Activated T-helper 2 cell treated with anti-CD3 and anti-CD28 coated beads, Interferon-gamma antibody, Interleukin-2, Interleukin-4, amounts not matched to agents 10 μg/mL and 5 μg/mL and 100 μg/mL, durations not matched to agents 14 hours and 24 hours and 36 hours (primary cell): ENCODE data around the gene GATAD2A. TPM values are rescaled to one million over a fixed set of nuclear protein-coding genes. Genes with fewer than 3 reads are reported as not detected.
A peak's percentile ranks its signal among the peaks of the same experiment; 100 is the strongest.
"Not testable (repeated sequence)": the region's sequence is repeated elsewhere in the genome, so short reads cannot be mapped to it uniquely, and the experiment has no call there.

ENCODE experiments used
- DNase-seq: peaks from one replicate; pipeline ENCODE4 v3.0.0; 2021; ENCODE audit warnings: low spot score
- H3K27ac Mint-ChIP-seq: one replicate; pipeline ENCODE4 v1.8.0; 2021; ENCODE audit warnings: mixed read lengths
- H3K27me3 Mint-ChIP-seq: one replicate; pipeline ENCODE4 v1.8.0; 2021; ENCODE audit warnings: low read depth, mixed read lengths
- H3K36me3 Mint-ChIP-seq: one replicate; pipeline ENCODE4 v1.8.0; 2021; ENCODE audit warnings: low read depth, mixed read lengths
- H3K4me1 Mint-ChIP-seq: one replicate; pipeline ENCODE4 v1.8.0; 2021; ENCODE audit warnings: low read depth, mixed read lengths
- H3K4me3 Mint-ChIP-seq: one replicate; pipeline ENCODE4 v1.8.0; 2021; ENCODE audit warnings: low read depth, mild to moderate bottlenecking, moderate library complexity, mixed read lengths
- H3K9me3 Mint-ChIP-seq: one replicate; pipeline ENCODE4 v1.8.0; 2021; ENCODE audit warnings: mixed read lengths
- intact Hi-C: fragments of 100-400 bp; cut with micrococcal nuclease; formaldehyde crosslinking; loops from one replicate; pipeline ENCODE4 v1.15.1; 2023
- total RNA-seq: library from RNA; stranded (reverse); gene quantifications from 2 replicates; pipeline ENCODE4 v1.2.3, GENCODE V29; 2022

GATAD2A gene
- total RNA-seq, 1 donor from 2014 or later = 128 TPM

GRCh38 chr19:19460761-19461265 lies 55.3 kb downstream of the GATAD2A start:
- peak; percentile 40 for DNase-seq
- H3K4me1 Mint-ChIP-seq = peaks cover 65% of the 10 kb centered on the region
- H3K9me3 Mint-ChIP-seq = peaks cover 5% of the 10 kb centered on the region
- peak overlapping the region; percentile 94 for H3K27ac Mint-ChIP-seq
- intact Hi-C loops = loop anchor here (2.0 kb wide), 1 partner anchor 56 kb away; the partner anchor contains the start of gene GATAD2A
- H3K36me3 Mint-ChIP-seq = peaks cover 30% of the 10 kb centered on the region
- peak overlapping the region; percentile 77 for H3K4me3 Mint-ChIP-seq
- H3K27me3 Mint-ChIP-seq = no peaks in the 10 kb centered on the region

- no peak for DNase-seq
- H3K9me3 Mint-ChIP-seq = peaks cover 9% of the 10 kb centered on the region
- H3K36me3 Mint-ChIP-seq = peaks cover 35% of the 10 kb centered on the region
- H3K27me3 Mint-ChIP-seq = no peaks in the 10 kb centered on the region
- peak overlapping the region; percentile 94 for H3K27ac Mint-ChIP-seq
- peak overlapping the region; percentile 77 for H3K4me3 Mint-ChIP-seq
- intact Hi-C loops = loop anchor here (2.0 kb wide), 1 partner anchor 56 kb away; the partner anchor contains the start of gene GATAD2A
- H3K4me1 Mint-ChIP-seq = peaks cover 64% of the 10 kb centered on the region
Observed at GRCh38 chr19:19461306-19461670, 55.8 kb downstream of the GATAD2A start.

GRCh38 chr19:19461671-19462622 lies 56.5 kb downstream of the GATAD2A start:
- H3K36me3 Mint-ChIP-seq = peaks cover 38% of the 10 kb centered on the region

GRCh38 chr19:19463348-19464117 lies 58.1 kb downstream of the GATAD2A start:
- Mint-ChIP-seq H3K36me3 (peaks cover 47% of the 10 kb centered on the region), H3K9me3 (peaks cover 30% of the 10 kb centered on the region), H3K27ac (no peak overlapping the region), H3K4me3 (no peak overlapping the region), H3K4me1 (peaks cover 47% of the 10 kb centered on the region), H3K27me3 (no peaks in the 10 kb centered on the region)
- no peak for DNase-seq
- intact Hi-C loops = no loop called here

More at GRCh38 chr19:19461671-19462622, 56.5 kb downstream of the GATAD2A start:
- no peak for DNase-seq
- intact Hi-C loops = loop anchor here (2.0 kb wide), 1 partner anchor 57 kb away; the partner anchor contains the start of gene GATAD2A
- no peaks in the 10 kb centered on the region for H3K27me3 Mint-ChIP-seq
- H3K4me3 Mint-ChIP-seq = peak overlapping the region; percentile 77
- H3K9me3 Mint-ChIP-seq = peaks cover 16% of the 10 kb centered on the region
- H3K27ac Mint-ChIP-seq = peak overlapping the region; percentile 94
- H3K4me1 Mint-ChIP-seq = peaks cover 60% of the 10 kb centered on the region

- Mint-ChIP-seq H3K27me3 (no peaks in the 10 kb centered on the region), H3K4me3 (no peak overlapping the region), H3K36me3 (peaks cover 55% of the 10 kb centered on the region), H3K27ac (no peak overlapping the region), H3K4me1 (peaks cover 38% of the 10 kb centered on the region), H3K9me3 (peaks cover 39% of the 10 kb centered on the region)
- no peak for DNase-seq
- intact Hi-C loops = no loop called here
Observed at GRCh38 chr19:19464339-19465098, 59.0 kb downstream of the GATAD2A start.

- Mint-ChIP-seq H3K36me3 (peaks cover 64% of the 10 kb centered on the region), H3K27me3 (no peaks in the 10 kb centered on the region), H3K4me3 (no peak overlapping the region), H3K27ac (peak overlapping the region; percentile 26), H3K9me3 (peaks cover 40% of the 10 kb centered on the region), H3K4me1 (peaks cover 30% of the 10 kb centered on the region)
- intact Hi-C loops = no loop called here
- no peak for DNase-seq
Observed at GRCh38 chr19:19465436-19466070, 60.1 kb downstream of the GATAD2A start.

GRCh38 chr19:19466201-19466600 lies 60.7 kb downstream of the GATAD2A start:
- no peaks in the 10 kb centered on the region for H3K27me3 Mint-ChIP-seq
- DNase-seq = no peak
- H3K27ac Mint-ChIP-seq = no peak overlapping the region
- peaks cover 26% of the 10 kb centered on the region for H3K4me1 Mint-ChIP-seq
- intact Hi-C loops = no loop called here
- peaks cover 69% of the 10 kb centered on the region for H3K36me3 Mint-ChIP-seq
- peaks cover 40% of the 10 kb centered on the region for H3K9me3 Mint-ChIP-seq
- H3K4me3 Mint-ChIP-seq = no peak overlapping the region

GRCh38 chr19:19468424-19469050 lies 63.1 kb downstream of the GATAD2A start:
- peaks cover 85% of the 10 kb centered on the region for H3K36me3 Mint-ChIP-seq
- H3K27ac Mint-ChIP-seq = no peak overlapping the region
- no peak overlapping the region for H3K4me3 Mint-ChIP-seq
- H3K9me3 Mint-ChIP-seq = peaks cover 40% of the 10 kb centered on the region
- H3K4me1 Mint-ChIP-seq = peaks cover 30% of the 10 kb centered on the region
- H3K27me3 Mint-ChIP-seq = no peaks in the 10 kb centered on the region
- DNase-seq = no peak
- intact Hi-C loops = no loop called here

DNA sequence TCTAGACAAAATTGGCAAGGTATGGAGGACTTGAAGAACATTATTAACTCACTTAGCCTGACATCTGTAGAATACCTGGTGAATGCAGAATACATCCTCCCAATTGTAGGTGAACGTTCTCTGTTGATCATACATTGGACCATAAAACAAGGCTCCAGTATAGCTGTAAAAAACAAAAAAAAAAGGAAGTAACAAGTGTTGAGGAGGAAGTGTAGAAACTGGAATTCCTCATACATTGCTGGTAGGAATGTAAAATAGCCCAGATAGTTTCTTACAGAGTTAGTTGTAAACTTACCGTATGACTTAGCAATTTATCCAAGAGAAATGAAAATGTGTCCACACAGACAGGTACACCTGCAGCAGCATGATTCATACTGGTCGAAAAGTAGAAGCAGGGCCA lies 65.1 kb downstream of the GATAD2A start:
- Mint-ChIP-seq H3K4me3 (no peak overlapping the region), H3K27ac (no peak overlapping the region), H3K27me3 (no peaks in the 10 kb centered on the region), H3K36me3 (peaks cover 80% of the 10 kb centered on the region), H3K4me1 (peaks cover 37% of the 10 kb centered on the region), H3K9me3 (peaks cover 35% of the 10 kb centered on the region)
- intact Hi-C loops = no loop called here
- DNase-seq = no peak

DNA sequence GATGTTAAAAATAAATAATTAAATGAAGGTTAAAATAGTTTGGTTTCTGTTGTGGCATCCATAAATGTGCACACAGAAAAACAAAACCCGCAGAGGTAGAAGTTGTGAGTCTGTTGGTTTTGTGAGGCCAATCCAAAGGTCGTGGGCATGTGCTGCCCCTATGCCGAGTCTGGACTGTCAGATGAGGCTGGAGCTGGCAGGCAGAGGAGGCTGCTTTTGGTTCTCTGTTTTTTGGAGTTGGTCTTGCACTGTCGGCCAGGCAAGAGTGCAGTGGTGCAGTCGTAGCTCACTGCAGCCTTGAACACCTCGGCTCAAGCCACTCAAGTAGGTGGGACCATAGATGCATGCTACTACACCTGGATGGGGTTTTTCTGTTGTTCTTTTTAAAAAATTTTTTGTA lies 66.2 kb downstream of the GATAD2A start:
- no peaks in the 10 kb centered on the region for H3K27me3 Mint-ChIP-seq
- H3K4me3 Mint-ChIP-seq = no peak overlapping the region
- peaks cover 26% of the 10 kb centered on the region for H3K9me3 Mint-ChIP-seq
- peaks cover 44% of the 10 kb centered on the region for H3K4me1 Mint-ChIP-seq
- peaks cover 73% of the 10 kb centered on the region for H3K36me3 Mint-ChIP-seq
- intact Hi-C loops = no loop called here
- no peak for DNase-seq
- H3K27ac Mint-ChIP-seq = no peak overlapping the region

- DNase-seq, H3K4me3 Mint-ChIP-seq, intact Hi-C loops, H3K27me3 Mint-ChIP-seq, H3K27ac Mint-ChIP-seq: not testable (repeated sequence)
- peaks cover 23% of the 10 kb centered on the region for H3K9me3 Mint-ChIP-seq
- H3K4me1 Mint-ChIP-seq = peaks cover 48% of the 10 kb centered on the region
- peaks cover 69% of the 10 kb centered on the region for H3K36me3 Mint-ChIP-seq
Observed at GRCh38 chr19:19472106-19472505, 66.6 kb downstream of the GATAD2A start.
